Measurements from ENCODE around the gene PCBP3.
"Not testable (repeated sequence)": the region's sequence is repeated elsewhere in the genome, so short reads cannot be mapped to it uniquely, and the experiment has no call there.

Gene PCBP3

GRCh38 chr21:45892916-45893739 is 249.6 kb downstream of the PCBP3 start:
- DNase-seq (ENCODE audit: low read depth in 2 of 2): no peak

GRCh38 chr21:45893740-45894449 is 250.4 kb downstream of the PCBP3 start:
- DNase-seq (ENCODE audit: low read depth in 2 of 2): no peak

GRCh38 chr21:45894450-45894825 is 250.9 kb downstream of the PCBP3 start:
- no peak for DNase-seq (ENCODE audit: low read depth in 2 of 2)

GRCh38 chr21:45894906-45895777 is 251.6 kb downstream of the PCBP3 start:
- DNase-seq (ENCODE audit: low read depth in 2 of 2): no peak

- no peak for DNase-seq (ENCODE audit: low read depth in 2 of 2)
Observed at GRCh38 chr21:45895778-45896370, 252.3 kb downstream of the PCBP3 start.

GRCh38 chr21:45896431-45896830 is 252.9 kb downstream of the PCBP3 start:
- not testable (repeated sequence) for DNase-seq (ENCODE audit: low read depth in 2 of 2)

GRCh38 chr21:45897191-45898027 is 253.9 kb downstream of the PCBP3 start:
- no peak for DNase-seq (ENCODE audit: low read depth in 2 of 2)

- DNase-seq (ENCODE audit: low read depth in 2 of 2): no peak
Observed at GRCh38 chr21:45898028-45898350, 254.5 kb downstream of the PCBP3 start.

- DNase-seq (ENCODE audit: low read depth in 2 of 2): no peak
Observed at GRCh38 chr21:45898781-45899180, 255.3 kb downstream of the PCBP3 start.

- DNase-seq (ENCODE audit: low read depth in 2 of 2): no peak
Observed at GRCh38 chr21:45899317-45900033, 255.9 kb downstream of the PCBP3 start.

- no peak for DNase-seq (ENCODE audit: low read depth in 2 of 2)
Observed at GRCh38 chr21:45900034-45900868, 256.7 kb downstream of the PCBP3 start.

GRCh38 chr21:45901061-45901690 is 257.7 kb downstream of the PCBP3 start:
- no peak for DNase-seq (ENCODE audit: low read depth in 2 of 2)

- no peak for DNase-seq (ENCODE audit: low read depth in 2 of 2)
Observed at GRCh38 chr21:45902292-45902995, 258.9 kb downstream of the PCBP3 start.

GRCh38 chr21:45905196-45905595 is 261.7 kb downstream of the PCBP3 start:
- no peak for DNase-seq (ENCODE audit: low read depth in 2 of 2)

- DNase-seq (ENCODE audit: low read depth in 2 of 2): no peak
Observed at GRCh38 chr21:45906196-45906805, 262.8 kb downstream of the PCBP3 start.

- DNase-seq (ENCODE audit: low read depth in 2 of 2): no peak
Observed at GRCh38 chr21:45906859-45907258, 263.3 kb downstream of the PCBP3 start.

- no peak for DNase-seq (ENCODE audit: low read depth in 2 of 2)
Observed at GRCh38 chr21:45908536-45909237, 265.2 kb downstream of the PCBP3 start.
